ENCODE measurements around the gene SLC1A4.

SLC1A4 gene

DNA sequence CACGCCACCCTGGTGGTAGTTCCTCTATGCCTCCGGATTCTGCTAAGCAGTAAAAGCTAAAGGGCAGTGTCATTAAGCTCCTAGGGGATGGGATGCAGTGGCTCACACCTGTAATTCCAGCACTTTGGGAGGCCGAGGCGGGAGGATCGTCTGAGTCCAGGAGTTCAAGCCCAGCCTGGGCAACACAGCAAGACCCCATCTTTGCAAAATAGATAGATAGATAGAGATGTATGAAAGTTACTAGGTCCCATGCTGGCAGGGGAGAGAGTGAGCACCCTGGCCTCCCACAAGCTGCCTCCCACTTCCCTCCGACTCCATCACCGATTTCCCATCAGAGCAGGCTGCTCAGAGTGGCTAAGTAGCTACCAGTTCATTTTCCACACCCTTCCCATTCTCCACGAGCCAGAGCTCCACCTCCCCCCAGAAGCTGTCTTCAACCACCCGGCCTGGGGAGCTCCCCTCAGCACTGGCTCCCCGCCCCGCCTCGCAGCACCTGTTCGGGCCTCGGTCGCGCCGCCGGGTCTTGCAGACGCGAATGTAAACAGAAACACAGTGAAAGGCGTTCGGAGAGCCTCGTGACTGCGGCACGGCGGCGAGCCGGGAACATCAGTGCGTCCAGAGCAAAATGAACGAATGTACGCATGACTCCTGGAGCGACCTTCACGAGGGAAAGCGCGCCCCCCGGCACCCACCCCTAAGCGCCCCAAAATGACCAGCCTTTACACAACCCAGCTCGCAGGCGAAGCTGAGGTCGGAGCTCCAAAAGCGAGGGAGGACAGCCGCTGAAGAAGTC lies 66.4 kb downstream of the SLC1A4 start:
- DNase-seq, result peak; percentile 81

DNA sequence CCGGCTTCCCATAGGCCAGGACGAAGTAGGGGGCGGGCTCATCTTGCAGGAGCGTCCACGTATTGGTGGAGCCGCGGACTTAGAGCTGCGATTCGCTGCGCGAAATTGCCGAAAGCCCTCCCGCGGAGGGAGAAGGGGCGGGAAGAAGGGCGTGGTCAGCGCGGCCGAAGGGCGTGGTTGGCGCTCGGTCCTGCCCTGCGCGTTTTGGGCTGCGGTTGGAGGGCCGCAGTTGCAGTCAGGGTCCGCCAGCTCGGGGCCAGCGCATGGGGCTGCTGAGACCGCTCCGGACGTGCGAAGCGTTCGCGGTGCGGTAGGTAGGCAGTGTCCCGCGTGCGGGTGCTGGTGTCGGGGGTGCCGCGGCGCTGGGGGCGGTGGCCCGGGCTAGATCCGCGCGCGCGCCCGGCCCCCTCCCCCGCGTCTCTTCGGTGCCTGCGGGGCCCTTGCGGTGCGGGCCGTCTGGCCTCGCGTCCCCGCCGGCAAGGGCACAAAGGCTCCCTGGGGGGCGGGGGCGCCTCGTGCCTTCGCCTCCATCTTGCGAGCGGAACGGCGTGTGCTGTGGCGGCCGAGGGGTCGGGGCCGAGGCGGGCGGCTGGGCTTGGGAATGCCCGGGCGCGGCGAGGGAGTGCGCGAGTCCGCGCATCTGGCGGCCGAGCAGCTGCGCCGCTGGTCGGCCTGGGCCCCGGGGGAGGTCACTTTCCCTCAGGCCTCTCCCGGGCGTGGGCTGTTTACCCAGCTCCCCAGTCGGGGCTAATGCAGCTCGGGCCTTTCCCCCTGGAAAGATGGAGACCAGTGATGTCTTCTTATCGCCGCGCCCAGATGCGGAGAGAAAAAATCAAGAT lies 67.2 kb downstream of the SLC1A4 start, which contains the start of gene CEP68:
Gene CEP68 (plus strand): TSS at position 202 of the 839 bp plus-strand sequence. CDS start 13,029 bp downstream, outside the sequence.
- DNase-seq, result peak; percentile 95

DNA sequence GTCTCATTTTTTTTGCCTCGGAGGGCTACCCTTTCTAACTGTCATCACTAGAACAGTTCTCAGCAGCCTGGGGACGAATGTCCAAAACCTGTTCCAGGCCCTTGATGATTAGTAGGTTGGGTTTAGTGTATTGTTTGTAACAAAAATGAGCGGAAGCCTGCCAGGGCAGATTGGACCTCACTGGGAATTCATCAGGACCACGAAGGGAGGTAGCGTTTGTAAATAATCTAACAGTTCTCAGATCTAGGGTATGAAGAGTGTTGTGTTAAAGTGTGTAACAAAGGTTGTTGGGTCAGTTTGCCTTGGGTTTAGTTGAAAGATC lies 67.8 kb downstream of the SLC1A4 start:
- DNase-seq, result no peak

DNA sequence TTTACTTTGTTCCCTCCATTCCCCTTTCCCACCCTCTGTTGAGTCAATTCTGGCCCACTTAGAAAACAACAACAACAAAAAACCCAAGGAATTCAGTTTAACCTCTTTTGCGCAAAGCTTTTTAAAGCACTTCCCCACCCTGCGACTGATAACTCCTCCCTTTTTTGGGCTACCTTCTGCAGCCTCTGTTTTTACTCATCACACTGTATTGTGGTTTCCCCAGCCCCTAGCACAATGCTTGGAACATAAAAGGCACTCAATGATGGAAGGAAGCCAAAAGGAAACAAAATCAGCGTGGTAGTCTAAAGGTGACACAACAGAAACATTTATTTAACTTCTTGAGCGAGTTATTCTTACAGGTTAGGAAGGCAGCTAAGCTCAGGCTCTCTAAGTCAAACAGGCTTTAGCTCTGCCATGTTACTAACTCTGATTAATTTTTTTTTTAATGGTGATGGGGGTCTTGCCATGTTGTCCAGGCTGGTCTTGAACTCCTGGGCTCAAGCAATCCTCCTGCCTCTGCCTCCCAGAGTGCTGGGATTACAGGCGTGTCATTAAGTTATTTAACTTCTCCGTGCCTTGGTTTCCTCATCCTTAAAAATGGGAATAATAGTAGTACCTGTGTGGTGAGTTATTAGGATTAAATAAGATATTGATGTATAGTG lies 68.3 kb downstream of the SLC1A4 start:
- no peak for DNase-seq

DNA sequence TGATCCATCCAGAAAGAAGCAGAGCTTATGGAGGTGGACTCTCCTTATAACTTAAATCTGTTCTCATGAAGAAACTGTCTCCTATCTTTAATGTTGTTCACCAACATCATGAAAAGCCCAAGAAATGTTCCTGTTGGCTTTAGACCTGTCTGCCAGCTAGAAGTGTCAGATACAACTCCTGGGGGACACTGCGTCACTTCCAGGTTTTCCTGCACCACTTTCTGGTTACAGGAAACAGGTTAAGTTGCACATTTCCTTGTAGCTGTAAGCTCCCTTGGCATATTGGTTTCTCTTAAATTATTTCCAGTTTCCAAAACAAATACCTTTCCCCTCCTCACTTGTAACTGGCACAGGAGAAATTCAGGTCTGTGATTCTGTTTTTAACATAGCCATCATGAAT lies 69.9 kb downstream of the SLC1A4 start:
- DNase-seq, result no peak

DNA sequence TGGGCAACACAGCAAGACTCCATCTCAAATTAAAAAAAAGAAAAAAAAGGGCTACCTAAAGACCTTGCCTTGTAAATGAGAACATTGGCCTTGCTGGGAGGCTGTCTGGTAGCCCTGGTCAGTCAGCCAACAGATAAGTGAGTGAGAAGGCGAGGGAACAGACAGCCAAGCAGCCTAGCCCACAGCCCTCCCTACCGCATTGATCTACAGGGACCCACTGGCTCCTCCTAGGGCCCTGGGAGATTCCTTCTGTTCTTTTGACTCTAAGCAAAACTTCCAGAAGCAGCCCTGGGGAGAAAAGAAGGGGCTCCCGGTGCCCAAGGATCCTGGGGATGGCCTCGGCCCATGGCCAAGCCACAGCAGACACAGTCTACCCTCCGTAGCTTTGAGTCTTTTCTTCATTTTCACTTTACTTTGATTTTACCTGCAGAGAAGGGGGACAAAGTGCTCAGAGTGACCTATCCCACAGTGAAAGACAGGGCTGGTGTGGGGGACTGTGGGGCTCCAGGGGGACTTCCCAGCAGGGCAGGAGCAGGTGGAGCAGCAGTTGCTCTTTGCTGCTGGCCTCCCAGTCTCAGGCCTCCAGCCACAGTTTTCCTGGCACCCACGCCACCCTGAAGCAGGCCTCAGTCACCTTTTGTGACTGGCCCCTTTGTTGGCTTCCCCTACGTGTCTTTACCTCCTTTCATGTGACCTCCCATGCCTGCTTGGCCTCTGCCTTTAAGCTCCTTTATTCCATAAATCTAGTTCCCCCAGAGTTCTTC lies 72.1 kb downstream of the SLC1A4 start:
- DNase-seq, result no peak

DNA sequence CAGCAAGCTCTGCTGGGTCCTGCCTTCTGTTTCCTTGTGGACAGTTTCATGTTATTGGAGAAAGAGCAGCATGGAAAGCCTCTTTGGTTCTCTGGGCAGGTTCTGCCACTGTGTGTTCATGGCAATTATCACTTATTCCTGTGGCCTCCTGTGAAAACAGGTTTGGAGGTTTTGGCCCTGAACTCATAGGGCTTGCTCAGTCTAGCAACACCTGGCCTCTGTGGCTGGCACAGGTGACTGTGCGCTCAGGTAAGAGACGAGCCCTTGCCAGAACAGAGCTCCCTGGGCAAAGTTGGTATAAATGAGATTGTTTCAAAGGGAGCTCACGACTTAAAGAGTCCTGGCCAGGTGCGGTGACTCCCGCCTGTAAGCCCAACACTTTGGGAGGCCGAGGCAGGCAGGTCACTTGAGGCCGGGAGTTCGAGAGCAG lies 72.7 kb downstream of the SLC1A4 start:
- DNase-seq, result no peak

DNA sequence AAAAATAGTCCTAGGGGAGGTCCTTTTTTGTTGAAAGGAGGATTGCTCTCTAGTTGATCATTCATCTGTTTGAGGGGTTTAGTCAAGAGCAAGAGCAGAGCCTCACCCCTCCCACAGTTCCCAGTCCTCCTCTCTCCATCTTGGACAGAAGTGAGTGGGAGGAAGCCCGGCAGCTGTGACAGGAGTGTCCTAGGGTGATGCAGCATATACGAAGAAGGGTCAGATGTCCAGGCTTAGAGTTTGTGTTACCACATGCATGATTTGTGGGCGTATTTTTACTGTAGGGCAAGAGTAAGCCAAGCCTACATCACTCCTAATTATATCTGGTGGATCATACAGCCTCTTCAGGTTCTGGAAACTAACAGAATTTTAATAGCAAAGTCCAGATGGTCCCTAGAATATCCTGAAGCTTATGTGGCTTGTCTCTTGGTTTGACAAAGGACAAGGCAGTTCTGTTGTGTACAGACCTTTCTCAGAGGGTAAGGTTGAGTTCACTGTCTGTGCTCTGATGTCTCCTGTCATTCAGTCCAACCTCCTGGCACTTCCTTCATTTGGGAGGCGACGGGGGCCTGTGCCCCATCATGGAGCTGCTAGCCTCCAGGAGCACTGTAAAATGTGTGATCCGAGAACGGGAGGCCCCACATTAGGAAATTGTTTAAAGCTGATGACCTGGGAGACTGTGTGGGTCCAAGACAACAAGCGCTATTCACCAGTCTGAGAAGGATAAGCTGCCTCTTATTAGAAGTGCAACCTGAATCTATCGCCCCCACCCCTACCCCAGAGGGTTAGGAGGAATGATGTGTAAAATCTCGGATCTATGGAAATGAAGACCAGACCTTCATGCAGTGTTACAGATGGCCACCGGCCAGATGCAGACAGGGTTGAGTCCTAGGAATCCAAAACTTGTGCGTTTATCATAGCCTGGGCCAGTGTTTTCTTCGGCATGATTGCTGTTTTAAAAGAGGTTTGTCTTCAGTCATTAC lies 73.9 kb downstream of the SLC1A4 start:
- peak; percentile 36 for DNase-seq

DNA sequence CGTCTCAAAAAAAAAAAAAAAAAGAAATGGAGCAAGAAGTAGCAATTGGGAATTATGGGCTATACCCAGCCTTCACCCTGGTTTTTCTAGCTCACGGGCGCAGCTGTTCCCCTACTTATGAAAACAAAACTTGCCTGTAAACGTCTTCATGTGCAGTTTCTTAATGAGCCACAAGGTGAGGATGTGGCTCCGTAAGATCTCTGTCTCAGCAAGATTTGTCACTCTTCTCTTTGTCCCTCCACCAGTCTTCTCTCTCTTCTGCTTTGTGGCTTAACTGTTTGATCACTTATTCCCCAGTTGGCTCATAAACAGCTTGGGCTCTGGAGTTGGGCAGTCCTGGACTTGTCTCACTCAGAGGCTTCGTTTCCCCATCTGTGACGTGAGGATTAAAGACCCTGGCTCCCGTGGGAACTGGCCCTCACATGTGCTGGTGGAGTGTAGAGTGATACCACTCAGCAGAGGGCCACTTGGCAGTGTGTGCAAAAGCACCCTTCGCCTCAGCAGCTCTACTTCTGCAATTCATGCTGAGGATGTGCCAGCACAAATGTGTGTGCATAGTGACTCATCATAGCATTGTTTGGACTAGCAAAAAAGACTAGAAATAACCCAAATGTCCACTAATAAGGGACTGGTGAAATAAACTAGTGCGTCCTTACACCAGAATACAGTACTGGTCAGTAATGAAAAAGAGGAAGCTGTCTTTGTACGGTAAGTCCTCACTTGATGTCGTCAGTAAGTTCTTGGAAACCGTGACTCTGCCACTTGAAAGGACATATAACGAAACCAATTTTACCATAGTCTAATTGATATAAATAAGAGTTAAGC lies 75.7 kb downstream of the SLC1A4 start:
- peak; percentile 50 for DNase-seq

DNA sequence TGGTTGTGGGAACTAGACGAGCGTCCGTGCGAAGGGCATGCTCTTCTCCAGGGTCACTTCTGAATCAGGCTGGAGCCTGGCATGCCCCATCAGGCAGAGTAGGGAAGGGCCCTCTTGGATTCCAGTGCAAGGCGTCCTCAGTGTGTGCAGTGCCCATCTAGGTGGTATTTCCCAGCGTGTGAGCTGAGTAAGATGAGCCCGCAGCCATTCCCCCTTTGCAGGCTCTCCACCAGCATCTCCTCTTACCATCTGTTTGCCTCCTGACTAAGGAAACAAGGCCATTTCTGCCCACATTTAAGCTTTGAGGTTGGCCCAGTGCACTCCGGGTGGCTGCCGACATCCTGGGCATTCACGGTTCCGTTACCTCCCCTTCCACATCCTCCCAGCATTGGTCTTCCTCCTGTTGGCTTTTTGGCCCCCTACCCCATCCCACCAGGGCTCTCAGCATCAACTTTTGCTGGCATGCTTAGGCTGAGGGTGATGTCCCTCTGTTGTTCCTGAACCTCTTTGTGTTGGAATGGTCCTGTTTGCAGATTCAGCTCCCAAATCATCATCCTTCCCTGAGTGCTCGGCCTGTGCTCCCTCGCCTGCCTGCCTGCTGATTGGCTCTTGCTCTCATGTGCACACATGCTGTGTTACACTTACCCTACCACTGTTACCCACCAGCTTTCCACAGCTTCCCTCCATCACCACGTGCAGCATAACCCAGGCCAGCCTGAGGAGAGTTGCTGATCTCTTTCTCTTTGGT lies 78.8 kb downstream of the SLC1A4 start:
- peak; percentile 50 for DNase-seq

DNA sequence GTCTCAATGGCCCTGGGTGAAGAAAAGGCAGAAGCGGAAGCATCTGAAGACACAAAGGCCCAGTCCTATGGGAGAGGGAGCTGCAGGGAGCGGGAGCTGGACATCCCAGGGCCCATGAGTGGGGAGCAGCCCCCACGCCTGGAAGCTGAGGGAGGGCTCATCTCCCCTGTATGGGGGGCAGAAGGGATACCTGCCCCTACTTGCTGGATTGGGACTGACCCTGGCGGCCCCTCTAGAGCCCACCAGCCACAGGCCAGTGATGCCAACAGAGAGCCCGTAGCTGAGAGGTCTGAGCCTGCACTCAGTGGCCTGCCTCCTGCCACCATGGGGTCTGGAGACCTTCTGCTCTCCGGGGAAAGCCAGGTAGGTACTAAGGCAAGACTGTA lies 80.2 kb downstream of the SLC1A4 start:
- no peak for DNase-seq

DNA sequence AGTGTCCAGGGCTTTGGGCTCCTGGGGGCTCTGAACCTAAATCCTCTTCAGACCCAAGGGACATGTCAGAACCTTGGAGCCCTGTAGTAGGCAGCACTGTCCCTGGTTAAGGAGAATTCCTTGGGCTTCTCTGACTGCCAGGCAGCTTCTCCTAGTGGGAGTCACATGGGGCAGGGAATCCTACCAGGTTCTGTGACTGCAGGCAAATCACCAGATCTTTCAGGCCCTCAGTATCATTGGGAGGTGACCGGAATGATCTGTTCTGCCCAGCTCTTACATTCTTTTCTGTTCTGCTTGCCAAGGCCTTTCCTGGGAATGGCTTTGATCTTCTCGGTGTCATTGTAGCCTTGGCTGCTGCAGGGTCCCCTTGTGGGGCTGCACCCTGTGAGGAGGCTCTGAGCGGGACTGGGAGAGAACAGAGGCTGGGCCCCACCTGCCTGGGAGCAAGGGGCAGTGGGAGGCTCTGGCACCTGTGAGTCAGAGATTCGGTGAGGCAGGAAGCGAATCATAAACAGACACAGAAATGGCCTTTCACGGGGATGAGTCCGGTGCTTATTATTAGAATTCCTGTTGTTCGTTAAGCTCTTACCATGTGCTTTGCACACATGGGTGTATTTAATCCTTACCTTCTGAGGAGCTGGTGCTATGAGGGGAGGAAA lies 81.1 kb downstream of the SLC1A4 start:
- DNase-seq, result peak; percentile 53

DNA sequence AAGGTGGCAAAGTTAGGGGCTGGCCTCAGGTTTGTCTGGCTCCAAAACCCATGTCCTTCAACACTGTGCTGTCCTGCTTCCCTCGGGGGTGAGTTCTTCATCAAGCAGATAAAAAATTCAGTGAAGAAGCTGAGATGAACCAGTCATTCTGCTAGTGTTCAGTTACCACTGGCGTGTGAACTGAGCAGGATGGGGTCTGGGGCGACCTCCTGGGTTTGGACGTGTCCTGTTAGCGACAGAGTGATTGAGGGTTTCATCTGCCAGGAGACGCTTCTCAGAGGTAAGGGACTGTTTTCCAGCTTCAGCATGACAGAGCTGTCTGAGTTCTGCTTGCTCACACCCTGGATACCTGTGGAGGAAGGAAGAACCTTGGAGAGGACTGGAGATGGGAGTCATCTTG lies 81.7 kb downstream of the SLC1A4 start:
- peak; percentile 49 for DNase-seq

DNA sequence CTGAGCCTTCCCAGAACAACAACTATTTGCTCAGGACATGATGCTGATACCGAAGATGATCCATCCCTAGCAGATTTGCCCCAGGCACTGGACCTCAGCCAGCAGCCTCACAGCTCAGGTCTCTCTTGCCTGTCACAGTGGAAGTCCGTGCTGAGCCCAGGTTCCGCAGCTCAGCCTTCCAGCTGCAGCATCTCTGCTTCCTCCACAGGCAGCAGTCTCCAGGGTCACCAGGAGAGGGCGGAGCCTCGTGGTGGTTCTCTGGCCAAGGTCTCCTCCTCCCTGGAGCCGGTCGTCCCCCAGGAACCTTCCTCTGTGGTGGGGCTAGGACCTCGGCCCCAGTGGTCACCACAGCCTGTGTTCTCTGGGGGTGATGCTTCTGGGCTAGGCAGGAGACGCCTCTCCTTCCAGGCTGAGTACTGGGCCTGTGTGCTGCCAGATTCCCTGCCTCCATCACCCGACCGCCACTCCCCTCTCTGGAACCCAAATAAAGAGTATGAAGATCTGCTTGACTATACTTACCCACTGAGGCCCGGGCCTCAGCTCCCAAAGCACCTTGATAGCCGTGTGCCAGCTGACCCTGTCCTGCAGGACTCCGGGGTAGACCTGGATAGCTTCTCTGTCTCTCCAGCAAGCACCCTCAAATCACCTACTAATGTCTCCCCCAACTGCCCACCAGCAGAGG lies 82.4 kb downstream of the SLC1A4 start:
- DNase-seq, result no peak

DNA sequence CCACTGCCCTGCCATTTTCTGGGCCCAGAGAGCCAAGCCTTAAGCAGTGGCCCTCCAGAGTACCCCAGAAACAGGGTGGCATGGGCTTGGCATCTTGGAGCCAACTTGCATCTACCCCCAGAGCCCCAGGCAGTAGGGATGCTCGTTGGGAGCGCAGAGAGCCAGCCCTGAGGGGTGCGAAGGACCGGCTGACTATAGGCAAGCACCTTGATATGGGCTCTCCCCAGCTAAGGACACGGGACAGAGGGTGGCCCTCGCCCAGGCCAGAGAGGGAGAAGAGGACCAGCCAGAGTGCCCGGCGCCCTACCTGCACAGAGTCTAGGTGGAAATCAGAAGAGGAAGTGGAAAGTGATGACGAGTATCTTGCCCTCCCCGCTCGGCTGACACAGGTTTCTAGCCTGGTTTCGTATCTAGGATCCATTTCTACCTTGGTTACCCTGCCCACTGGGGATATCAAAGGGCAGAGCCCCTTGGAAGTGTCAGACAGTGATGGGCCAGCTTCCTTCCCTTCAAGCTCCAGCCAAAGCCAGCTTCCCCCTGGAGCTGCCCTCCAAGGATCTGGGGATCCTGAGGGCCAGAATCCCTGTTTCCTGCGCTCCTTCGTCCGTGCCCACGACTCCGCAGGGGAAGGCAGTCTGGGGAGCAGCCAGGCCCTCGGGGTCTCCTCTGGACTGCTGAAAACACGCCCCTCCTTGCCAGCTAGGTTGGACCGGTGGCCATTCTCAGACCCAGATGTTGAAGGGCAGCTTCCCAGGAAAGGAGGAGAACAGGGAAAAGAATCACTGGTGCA lies 83.2 kb downstream of the SLC1A4 start:
- no peak for DNase-seq

Data from activated CD8-positive, alpha-beta memory T cell treated with anti-CD3 and anti-CD28 coated beads, Interleukin-2, amount 50 U/mL, for 48 hours (primary cell).